Measurements from ENCODE around the gene KRT24. TPM values are rescaled to one million over a fixed set of nuclear protein-coding genes. Genes with fewer than 3 reads are reported as not detected.

The KRT24 gene
- total RNA-seq, 1 donor from 2014 or later: not detected

DNA sequence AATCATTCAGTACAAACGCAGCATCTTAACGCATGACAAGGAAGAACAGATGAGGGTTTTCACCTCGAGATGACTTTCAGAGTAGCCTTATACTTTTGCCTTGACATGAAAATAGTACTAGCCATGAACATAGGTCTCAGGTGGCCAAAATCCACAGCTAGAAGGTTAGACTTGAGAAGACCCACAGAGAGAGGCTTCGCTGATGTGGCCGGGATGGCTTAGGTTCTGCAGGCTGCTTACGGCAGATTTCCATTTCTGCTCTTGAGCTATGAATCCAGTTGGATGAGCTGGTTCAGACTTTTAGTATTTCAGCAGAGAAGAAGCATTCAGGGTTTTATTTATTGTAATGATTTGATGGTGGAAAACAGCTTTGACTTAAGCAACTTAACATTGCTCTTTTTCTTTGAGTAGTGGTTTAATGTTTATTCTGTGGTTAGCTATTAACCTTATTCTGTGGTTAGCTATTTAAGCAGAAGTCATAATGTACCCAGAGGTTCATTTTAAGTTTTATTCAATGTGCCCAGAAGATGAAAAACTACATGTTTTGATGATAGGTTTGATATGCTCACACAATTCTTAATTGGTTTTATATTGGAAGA lies 7.6 kb downstream of the KRT24 start:
- TF ChIP-seq, protein P1, sequence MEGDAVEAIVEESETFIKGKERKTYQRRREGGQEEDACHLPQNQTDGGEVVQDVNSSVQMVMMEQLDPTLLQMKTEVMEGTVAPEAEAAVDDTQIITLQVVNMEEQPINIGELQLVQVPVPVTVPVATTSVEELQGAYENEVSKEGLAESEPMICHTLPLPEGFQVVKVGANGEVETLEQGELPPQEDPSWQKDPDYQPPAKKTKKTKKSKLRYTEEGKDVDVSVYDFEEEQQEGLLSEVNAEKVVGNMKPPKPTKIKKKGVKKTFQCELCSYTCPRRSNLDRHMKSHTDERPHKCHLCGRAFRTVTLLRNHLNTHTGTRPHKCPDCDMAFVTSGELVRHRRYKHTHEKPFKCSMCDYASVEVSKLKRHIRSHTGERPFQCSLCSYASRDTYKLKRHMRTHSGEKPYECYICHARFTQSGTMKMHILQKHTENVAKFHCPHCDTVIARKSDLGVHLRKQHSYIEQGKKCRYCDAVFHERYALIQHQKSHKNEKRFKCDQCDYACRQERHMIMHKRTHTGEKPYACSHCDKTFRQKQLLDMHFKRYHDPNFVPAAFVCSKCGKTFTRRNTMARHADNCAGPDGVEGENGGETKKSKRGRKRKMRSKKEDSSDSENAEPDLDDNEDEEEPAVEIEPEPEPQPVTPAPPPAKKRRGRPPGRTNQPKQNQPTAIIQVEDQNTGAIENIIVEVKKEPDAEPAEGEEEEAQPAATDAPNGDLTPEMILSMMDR (IDR thresholded peaks at IDR 0.05): no peak
- Histone ChIP-seq H3K27me3 (no peaks in the 10 kb centered on the region), H3K4me1 (no peaks in the 10 kb centered on the region), H3K4me3 (no peak overlapping the region), H3K36me3 (no peaks in the 10 kb centered on the region), H3K27ac (no peak overlapping the region), H3K9me3 (no peaks in the 10 kb centered on the region)
- no peak for DNase-seq (ENCODE audit: low spot score in 2 of 2)
- intact Hi-C loops (cut with DNase I): no loop called here

DNA sequence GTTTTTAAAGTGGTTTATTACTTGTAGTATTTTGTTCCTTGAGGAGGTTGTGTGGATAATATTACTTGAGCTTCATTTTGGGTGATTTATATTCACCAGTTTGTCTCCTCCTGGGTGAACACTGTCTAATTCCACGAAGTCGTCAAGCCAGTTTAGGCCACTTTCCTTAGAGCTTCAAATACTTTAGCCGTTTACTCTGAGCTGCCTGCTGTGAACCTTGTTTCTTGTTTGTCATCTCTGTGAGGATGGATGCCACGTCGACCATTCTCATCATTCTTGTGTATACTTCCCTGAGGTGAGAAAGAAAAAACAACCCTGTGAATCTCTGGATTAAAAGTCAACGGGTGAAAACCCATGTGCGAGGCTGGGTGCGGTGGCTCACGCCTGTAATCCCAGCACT lies 9.0 kb downstream of the KRT24 start:
- intact Hi-C loops (cut with DNase I): no loop called here
- TF ChIP-seq, protein P1 (IDR thresholded peaks at IDR 0.05): no peak
- no peaks in the 10 kb centered on the region for H3K9me3 ChIP-seq
- no peaks in the 10 kb centered on the region for H3K4me1 ChIP-seq
- H3K27me3 ChIP-seq: no peaks in the 10 kb centered on the region
- no peak for DNase-seq (ENCODE audit: low spot score in 2 of 2)
- no peak overlapping the region for H3K4me3 ChIP-seq
- H3K27ac ChIP-seq: no peak overlapping the region
- H3K36me3 ChIP-seq: no peaks in the 10 kb centered on the region

DNA sequence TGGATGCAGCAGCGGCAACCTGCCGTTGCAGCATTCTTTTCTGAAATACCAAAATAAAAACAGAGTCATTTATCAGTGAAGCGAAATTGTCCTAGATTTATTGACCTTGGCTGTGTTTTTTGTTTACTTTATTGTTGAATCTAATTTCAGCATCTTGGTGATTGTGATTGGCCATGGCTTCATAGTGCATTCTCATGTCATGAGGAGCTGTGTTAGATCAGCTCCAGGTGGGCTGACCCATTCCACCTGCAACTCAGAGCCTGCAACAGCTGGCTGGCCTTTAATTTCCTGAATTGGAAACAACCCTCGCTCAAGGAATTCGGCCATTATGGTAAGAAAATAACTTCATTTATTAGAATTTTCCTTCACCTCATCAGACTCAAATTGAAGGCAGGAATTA lies 16.4 kb downstream of the KRT24 start:
- H3K27ac ChIP-seq: no peak overlapping the region
- TF ChIP-seq, protein P1 (IDR thresholded peaks at IDR 0.05): no peak
- intact Hi-C loops (cut with DNase I): no loop called here

DNA sequence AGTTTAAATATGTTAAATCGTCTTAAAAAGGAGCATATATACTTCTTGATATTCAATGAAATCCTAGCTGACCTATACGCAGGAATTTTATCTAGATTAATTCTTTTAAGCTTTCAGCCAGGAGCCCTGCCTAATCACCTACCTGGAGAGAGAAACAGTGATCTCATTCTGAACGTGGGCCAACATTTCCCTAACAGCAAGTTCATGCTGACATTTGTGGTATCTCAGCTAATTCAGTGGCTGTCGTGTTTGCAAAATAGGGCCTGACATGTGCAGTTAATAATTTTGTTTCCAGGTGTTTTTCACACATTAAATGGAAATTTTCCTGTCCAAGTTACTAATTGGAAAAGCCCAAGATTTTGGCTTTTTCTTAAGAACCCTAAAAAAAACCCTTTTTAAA lies 17.4 kb downstream of the KRT24 start:
- Histone ChIP-seq H3K27me3 (no peaks in the 10 kb centered on the region), H3K4me3 (no peak overlapping the region), H3K27ac (no peak overlapping the region), H3K4me1 (no peaks in the 10 kb centered on the region), H3K36me3 (no peaks in the 10 kb centered on the region), H3K9me3 (no peaks in the 10 kb centered on the region)
- TF ChIP-seq, protein P1 (IDR thresholded peaks at IDR 0.05): no peak
- intact Hi-C loops (cut with DNase I): no loop called here
- DNase-seq (ENCODE audit: low spot score in 2 of 2): no peak

More for the DNA sequence above, 16.4 kb downstream of the KRT24 start:
- Histone ChIP-seq H3K4me3 (no peak overlapping the region), H3K36me3 (no peaks in the 10 kb centered on the region), H3K27me3 (no peaks in the 10 kb centered on the region), H3K9me3 (no peaks in the 10 kb centered on the region), H3K4me1 (no peaks in the 10 kb centered on the region)
- no peak for DNase-seq (ENCODE audit: low spot score in 2 of 2)

DNA sequence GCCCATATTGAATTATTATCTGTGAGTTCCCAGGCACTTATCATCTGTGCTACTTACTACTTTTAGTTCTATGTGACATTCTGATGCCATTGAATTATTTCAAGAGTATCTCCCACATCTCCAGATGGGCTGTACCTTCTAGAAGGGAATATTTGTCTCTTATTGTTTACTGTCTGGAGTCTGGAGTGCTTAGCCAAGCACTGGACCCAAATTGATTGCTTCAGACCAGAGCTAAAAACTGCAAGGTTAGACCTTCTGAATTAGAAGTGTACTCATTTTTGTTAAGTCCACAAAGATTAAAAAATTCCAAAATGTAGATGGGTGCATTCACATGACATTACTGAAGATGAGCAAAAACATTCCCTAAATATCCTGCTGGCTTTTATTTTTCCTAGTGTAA lies 22.6 kb downstream of the KRT24 start:
- no peaks in the 10 kb centered on the region for H3K36me3 ChIP-seq
- H3K4me1 ChIP-seq: no peaks in the 10 kb centered on the region
- H3K27ac ChIP-seq: no peak overlapping the region
- intact Hi-C loops (cut with DNase I): no loop called here
- H3K4me3 ChIP-seq: no peak overlapping the region
- TF ChIP-seq, protein P1 (IDR thresholded peaks at IDR 0.05): no peak
- H3K27me3 ChIP-seq: no peaks in the 10 kb centered on the region
- no peaks in the 10 kb centered on the region for H3K9me3 ChIP-seq
- DNase-seq (ENCODE audit: low spot score in 2 of 2): no peak

DNA sequence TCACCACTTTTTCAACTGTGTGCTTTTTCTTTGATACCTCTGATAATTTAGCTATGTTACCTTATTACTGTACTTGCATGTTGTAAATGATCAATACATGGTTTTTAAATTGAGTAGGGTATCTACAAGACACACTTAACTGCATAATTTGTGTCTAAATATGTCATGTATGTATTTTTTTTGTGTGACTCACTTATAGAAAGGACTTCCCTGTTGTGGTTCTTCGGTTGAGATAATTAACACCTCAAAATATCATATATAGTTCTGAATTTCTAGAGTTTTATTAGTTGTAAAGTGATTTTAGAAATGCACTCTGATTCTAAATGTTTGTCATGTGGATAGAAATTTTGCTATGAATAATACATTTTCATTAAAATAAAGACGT lies 24.0 kb downstream of the KRT24 start:
- H3K36me3 ChIP-seq: no peaks in the 10 kb centered on the region
- H3K4me3 ChIP-seq: no peak overlapping the region
- no peaks in the 10 kb centered on the region for H3K9me3 ChIP-seq
- DNase-seq (ENCODE audit: low spot score in 2 of 2): no peak
- H3K4me1 ChIP-seq: no peaks in the 10 kb centered on the region
- TF ChIP-seq, protein P1 (IDR thresholded peaks at IDR 0.05): no peak
- intact Hi-C loops (cut with DNase I): no loop called here
- no peak overlapping the region for H3K27ac ChIP-seq
- no peaks in the 10 kb centered on the region for H3K27me3 ChIP-seq
